HepG2 (cell line): Measurements from ENCODE around the gene HDDC2. TPM values are rescaled to one million over a fixed set of nuclear protein-coding genes. Genes with fewer than 3 reads are reported as not detected.

Source experiments
- ATF7-NPFF ChIP-seq: sonication (generic); formaldehyde crosslinking; IDR thresholded peaks from 2 replicates; pipeline ENCODE4 v1.8.1; 2023; ENCODE audit warnings: mild to moderate bottlenecking, low read depth, missing genetic modification reagents, moderate library complexity
- IKZF1 ChIP-seq: fragments of 450-650 bp; IDR thresholded peaks from 2 replicates; pipeline ENCODE4 v1.7.1; 2016
- LCORL ChIP-seq, 2 experiments: fragments of 450-650 bp in 1 of 2; sonication (generic) in 1 of 2; formaldehyde crosslinking in 1 of 2; IDR thresholded peaks; 2 replicates each; pipeline versions ENCODE4 v1.5.0 to v1.6.1; 2017 to 2020; ENCODE audit warnings: antibody characterized with exemption in 1 of 2, missing genetic modification reagents in 1 of 2
- SKI ChIP-seq: fragments of 450-650 bp; IDR thresholded peaks from one replicate; pipeline ENCODE4 v1.6.1; 2018; ENCODE audit warnings: mild to moderate bottlenecking; ENCODE audit not compliant: partially characterized antibody
- STAG1 ChIP-seq: sonication (generic); formaldehyde crosslinking; IDR thresholded peaks from 2 replicates; pipeline ENCODE4 v1.4.0; 2020; ENCODE audit warnings: missing genetic modification reagents
- ZFX ChIP-seq: sonication (generic); formaldehyde crosslinking; IDR thresholded peaks from 2 replicates; pipeline ENCODE4 v1.4.0; 2020; ENCODE audit warnings: mild to moderate bottlenecking, low read depth, missing genetic modification reagents, moderate library complexity
- ZNF263 ChIP-seq: sonication (generic); formaldehyde crosslinking; IDR thresholded peaks from 2 replicates; pipeline ENCODE4 v1.4.0; 2020; ENCODE audit warnings: missing genetic modification reagents
- ZNF264 ChIP-seq: sonication (generic); formaldehyde crosslinking; IDR thresholded peaks from 2 replicates; pipeline ENCODE4 v1.4.0; 2020; ENCODE audit warnings: missing genetic modification reagents
- ZNF33B ChIP-seq: sonication (generic); formaldehyde crosslinking; IDR thresholded peaks from 2 replicates; pipeline ENCODE4 v1.5.1; 2020; ENCODE audit warnings: mild to moderate bottlenecking, missing genetic modification reagents
- ZNF432 ChIP-seq: sonication (generic); formaldehyde crosslinking; IDR thresholded peaks from 2 replicates; pipeline ENCODE4 v1.5.0; 2020; ENCODE audit warnings: missing genetic modification reagents, mild to moderate bottlenecking, borderline replicate concordance
- ZNF530 ChIP-seq: sonication (generic); formaldehyde crosslinking; IDR thresholded peaks from 2 replicates; pipeline ENCODE4 v1.5.0; 2020; ENCODE audit warnings: low read depth, mild to moderate bottlenecking, missing genetic modification reagents
- ZNF569 ChIP-seq: sonication (generic); formaldehyde crosslinking; IDR thresholded peaks from 2 replicates; pipeline ENCODE4 v1.5.0; 2020; ENCODE audit warnings: mild to moderate bottlenecking, missing genetic modification reagents, moderate library complexity, borderline replicate concordance
- polyA plus RNA-seq, 8 experiments: library from polyadenylated mRNA; depleted of rRNA in 3 of 8; stranded (reverse) in 7 of 8; unstranded in 1 of 8; fragments of >200 nt; fragmentation: Illumina TruSeq in 4 of 8; extraction: Trizol in 4 of 8; gene quantifications; 2 replicates each; pipeline versions ENCODE4 v1.2.1 to v1.2.3, GENCODE V29; 2011 to 2016; ENCODE audit warnings: low read depth in 4 of 8, missing spikeins in 1 of 8, mixed read lengths in 1 of 8; ENCODE audit not compliant: insufficient read depth in 1 of 8
- total RNA-seq, 5 experiments: library from RNA; depleted of rRNA; stranded (reverse); fragments of >200 nt; fragmentation: Illumina TruSeq; extraction: Trizol; gene quantifications; 2 replicates each; pipeline ENCODE4 v1.2.3, GENCODE V29; 2016; ENCODE audit warnings: low read depth in 1 of 5
- TF ChIP-seq, protein P1 (sequence below): sonication (generic); formaldehyde crosslinking; IDR thresholded peaks from 2 replicates; pipeline ENCODE4 v1.5.0; 2020; ENCODE audit warnings: mild to moderate bottlenecking, missing genetic modification reagents, borderline replicate concordance
- TF ChIP-seq, protein P2 (sequence below): IDR thresholded peaks from 2 replicates; pipeline ENCODE4 v1.6.1; 2016; ENCODE audit warnings: control low read depth
- TF ChIP-seq, protein P3 (sequence below): sonication (generic); formaldehyde crosslinking; IDR thresholded peaks from 2 replicates; pipeline ENCODE4 v1.8.1; 2023; ENCODE audit warnings: missing genetic modification reagents, inconsistent platforms, borderline replicate concordance
- TF ChIP-seq, protein P4 (sequence below): sonication (generic); formaldehyde crosslinking; IDR thresholded peaks from 2 replicates; pipeline ENCODE4 v1.4.0; 2020; ENCODE audit warnings: mild to moderate bottlenecking, missing genetic modification reagents
- TF ChIP-seq, protein P5 (sequence below), 2 experiments: sonication (generic) in 1 of 2; formaldehyde crosslinking in 1 of 2; IDR thresholded peaks; 2 replicates each; pipeline versions ENCODE4 v1.4.0 to v1.6.1; 2016 to 2020; ENCODE audit warnings: borderline replicate concordance in 1 of 2, low read depth in 1 of 2, mild to moderate bottlenecking in 1 of 2, missing genetic modification reagents in 1 of 2

Gene HDDC2
- total and polyA plus RNA-seq, 2 of the 13 experiments (the other 11 are each of a cell fraction or from before 2014, with no cell fraction given) = 76.7 to 78.7 TPM

DNA sequence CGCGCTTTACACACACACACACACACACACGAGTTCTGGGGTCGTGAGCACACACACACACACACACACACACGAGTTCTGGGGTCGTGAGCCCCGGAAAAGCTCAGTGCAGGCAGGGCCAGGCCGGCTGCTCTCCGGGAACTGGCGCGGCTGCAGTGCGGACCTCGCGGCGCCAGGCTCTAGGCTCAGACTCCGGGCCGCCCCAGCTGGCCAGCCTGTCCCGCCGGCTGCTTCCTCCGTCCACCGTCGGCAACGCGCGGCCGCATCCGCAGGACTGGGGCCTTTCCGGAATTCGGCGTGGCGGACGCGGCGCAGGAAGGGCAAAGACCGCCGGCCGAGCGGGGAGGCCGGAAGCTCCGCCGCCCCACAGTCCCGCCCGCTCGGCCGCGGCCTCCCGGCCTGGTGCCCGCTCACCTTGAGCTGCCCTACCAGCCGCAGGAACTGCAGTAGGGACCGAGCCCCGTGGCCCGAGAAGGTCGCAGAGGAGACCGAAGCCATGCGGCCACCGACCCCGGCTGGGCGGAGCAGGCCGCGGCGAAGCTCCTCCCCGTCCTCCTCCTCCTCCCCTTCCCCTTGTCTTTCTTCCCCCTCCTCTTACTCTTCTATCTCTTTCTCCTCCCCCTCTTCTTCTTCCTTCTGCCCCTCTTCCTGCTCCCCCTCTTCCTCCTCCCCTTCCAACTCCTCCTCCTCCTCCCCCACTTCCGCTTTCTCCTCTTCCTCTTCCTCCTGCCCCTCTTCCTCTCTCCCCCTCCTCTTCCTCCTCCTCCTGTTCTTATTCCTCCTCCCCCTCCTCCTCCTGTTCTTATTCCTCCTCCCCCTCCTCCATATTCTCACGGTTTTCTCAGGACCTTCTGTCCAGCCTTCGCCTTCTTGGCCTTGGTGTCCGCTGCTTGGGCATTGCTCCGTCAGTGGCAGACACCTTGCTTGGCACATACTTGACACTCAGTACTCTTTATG is at the start of gene HDDC2 (continued):
- TF ChIP-seq, protein P1, sequence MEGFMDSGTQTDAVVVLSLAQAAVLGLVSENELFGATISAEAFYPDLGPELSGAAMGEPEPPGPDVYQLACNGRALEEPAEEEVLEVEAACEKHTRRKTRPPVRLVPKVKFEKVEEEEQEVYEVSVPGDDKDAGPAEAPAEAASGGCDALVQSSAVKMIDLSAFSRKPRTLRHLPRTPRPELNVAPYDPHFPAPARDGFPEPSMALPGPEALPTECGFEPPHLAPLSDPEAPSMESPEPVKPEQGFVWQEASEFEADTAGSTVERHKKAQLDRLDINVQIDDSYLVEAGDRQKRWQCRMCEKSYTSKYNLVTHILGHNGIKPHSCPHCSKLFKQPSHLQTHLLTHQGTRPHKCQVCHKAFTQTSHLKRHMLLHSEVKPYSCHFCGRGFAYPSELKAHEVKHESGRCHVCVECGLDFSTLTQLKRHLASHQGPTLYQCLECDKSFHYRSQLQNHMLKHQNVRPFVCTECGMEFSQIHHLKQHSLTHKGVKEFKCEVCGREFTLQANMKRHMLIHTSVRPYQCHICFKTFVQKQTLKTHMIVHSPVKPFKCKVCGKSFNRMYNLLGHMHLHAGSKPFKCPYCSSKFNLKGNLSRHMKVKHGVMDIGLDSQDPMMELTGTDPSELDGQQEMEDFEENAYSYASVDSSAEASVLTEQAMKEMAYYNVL = peak; percentile 93
- no peak for TF ChIP-seq ZNF432 (CRISPR knock-in tag)
- TF ChIP-seq ZNF263 (CRISPR knock-in tag) = peak; percentile 98
- no peak for TF ChIP-seq IKZF1
- TF ChIP-seq, protein P2, sequence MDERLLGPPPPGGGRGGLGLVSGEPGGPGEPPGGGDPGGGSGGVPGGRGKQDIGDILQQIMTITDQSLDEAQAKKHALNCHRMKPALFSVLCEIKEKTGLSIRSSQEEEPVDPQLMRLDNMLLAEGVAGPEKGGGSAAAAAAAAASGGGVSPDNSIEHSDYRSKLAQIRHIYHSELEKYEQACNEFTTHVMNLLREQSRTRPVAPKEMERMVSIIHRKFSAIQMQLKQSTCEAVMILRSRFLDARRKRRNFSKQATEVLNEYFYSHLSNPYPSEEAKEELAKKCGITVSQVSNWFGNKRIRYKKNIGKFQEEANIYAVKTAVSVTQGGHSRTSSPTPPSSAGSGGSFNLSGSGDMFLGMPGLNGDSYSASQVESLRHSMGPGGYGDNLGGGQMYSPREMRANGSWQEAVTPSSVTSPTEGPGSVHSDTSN (CRISPR knock-in tag) = no peak
- TF ChIP-seq, protein P3, sequence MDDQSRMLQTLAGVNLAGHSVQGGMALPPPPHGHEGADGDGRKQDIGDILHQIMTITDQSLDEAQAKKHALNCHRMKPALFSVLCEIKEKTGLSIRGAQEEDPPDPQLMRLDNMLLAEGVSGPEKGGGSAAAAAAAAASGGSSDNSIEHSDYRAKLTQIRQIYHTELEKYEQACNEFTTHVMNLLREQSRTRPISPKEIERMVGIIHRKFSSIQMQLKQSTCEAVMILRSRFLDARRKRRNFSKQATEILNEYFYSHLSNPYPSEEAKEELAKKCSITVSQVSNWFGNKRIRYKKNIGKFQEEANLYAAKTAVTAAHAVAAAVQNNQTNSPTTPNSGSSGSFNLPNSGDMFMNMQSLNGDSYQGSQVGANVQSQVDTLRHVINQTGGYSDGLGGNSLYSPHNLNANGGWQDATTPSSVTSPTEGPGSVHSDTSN (CRISPR knock-in tag) = 0 out of 2 replicates have a peak, but pooled peaks have one; percentile 78
- peak; percentile 98 for TF ChIP-seq ZFX
- TF ChIP-seq LCORL (IDR thresholded peaks at IDR 0.05) = no peak; the same call in none of the 2 replicates
- peak; percentile 96 for TF ChIP-seq LCORL (CRISPR knock-in tag; IDR thresholded peaks at IDR 0.05)
- TF ChIP-seq, protein P4, sequence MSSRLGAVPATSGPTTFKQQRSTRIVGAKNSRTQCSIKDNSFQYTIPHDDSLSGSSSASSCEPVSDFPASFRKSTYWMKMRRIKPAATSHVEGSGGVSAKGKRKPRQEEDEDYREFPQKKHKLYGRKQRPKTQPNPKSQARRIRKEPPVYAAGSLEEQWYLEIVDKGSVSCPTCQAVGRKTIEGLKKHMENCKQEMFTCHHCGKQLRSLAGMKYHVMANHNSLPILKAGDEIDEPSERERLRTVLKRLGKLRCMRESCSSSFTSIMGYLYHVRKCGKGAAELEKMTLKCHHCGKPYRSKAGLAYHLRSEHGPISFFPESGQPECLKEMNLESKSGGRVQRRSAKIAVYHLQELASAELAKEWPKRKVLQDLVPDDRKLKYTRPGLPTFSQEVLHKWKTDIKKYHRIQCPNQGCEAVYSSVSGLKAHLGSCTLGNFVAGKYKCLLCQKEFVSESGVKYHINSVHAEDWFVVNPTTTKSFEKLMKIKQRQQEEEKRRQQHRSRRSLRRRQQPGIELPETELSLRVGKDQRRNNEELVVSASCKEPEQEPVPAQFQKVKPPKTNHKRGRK = peak; percentile 98
- TF ChIP-seq ZNF33B (CRISPR knock-in tag) = peak; percentile 97
- peak; percentile 97 for TF ChIP-seq SKI
- peak; percentile 98 for TF ChIP-seq ATF7-NPFF (CRISPR knock-in tag)
- TF ChIP-seq, protein P5, sequence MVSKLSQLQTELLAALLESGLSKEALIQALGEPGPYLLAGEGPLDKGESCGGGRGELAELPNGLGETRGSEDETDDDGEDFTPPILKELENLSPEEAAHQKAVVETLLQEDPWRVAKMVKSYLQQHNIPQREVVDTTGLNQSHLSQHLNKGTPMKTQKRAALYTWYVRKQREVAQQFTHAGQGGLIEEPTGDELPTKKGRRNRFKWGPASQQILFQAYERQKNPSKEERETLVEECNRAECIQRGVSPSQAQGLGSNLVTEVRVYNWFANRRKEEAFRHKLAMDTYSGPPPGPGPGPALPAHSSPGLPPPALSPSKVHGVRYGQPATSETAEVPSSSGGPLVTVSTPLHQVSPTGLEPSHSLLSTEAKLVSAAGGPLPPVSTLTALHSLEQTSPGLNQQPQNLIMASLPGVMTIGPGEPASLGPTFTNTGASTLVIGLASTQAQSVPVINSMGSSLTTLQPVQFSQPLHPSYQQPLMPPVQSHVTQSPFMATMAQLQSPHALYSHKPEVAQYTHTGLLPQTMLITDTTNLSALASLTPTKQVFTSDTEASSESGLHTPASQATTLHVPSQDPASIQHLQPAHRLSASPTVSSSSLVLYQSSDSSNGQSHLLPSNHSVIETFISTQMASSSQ (IDR thresholded peaks at IDR 0.05; ENCODE audit: low read depth) = no peak
- TF ChIP-seq, protein P5 (CRISPR knock-in tag; IDR thresholded peaks at IDR 0.05; ENCODE audit: borderline replicate concordance) = peak; percentile 83
- TF ChIP-seq STAG1 (CRISPR knock-in tag) = no peak; the same call in 1 of the 2 replicates
- TF ChIP-seq ZNF530 (CRISPR knock-in tag) = no peak
- TF ChIP-seq ZNF264 (CRISPR knock-in tag) = peak; percentile 68; the same call in 1 of the 2 replicates
- peak; percentile 63; the same call in 1 of the 2 replicates for TF ChIP-seq ZNF569 (CRISPR knock-in tag)
